CD4-positive, alpha-beta T cell treated with Interleukin-15 for 1 hour (primary cell): ENCODE results near the gene IKBKE.

ENCODE experiments used
- DNase-seq: peaks from one replicate; pipeline ENCODE4 v3.0.0-alpha.2; 2020

IKBKE gene

GRCh38 chr1:206469933-206470691 is at the start of gene IKBKE:
IKBKE (plus strand) TSS chr1:206470476; CDS start chr1:206473228, 2,752 bp downstream.
- peak; percentile 63 for DNase-seq

- no peak for DNase-seq
These were observed 48.5 kb upstream of the IKBKE start for GRCh38 chr1:206421616-206422340.

- no peak for DNase-seq
These were observed 47.8 kb upstream of the IKBKE start for GRCh38 chr1:206422525-206422924.

GRCh38 chr1:206427291-206427690 is 43.0 kb upstream of the IKBKE start:
- DNase-seq: no peak

GRCh38 chr1:206429421-206429820 is 40.9 kb upstream of the IKBKE start:
- no peak for DNase-seq

GRCh38 chr1:206430031-206430983 is 40.0 kb upstream of the IKBKE start:
- no peak for DNase-seq

- DNase-seq: no peak
These were observed 34.8 kb upstream of the IKBKE start for GRCh38 chr1:206435445-206435844.

GRCh38 chr1:206438554-206438953 is 31.7 kb upstream of the IKBKE start:
- DNase-seq: no peak

- no peak for DNase-seq
These were observed 31.1 kb upstream of the IKBKE start for GRCh38 chr1:206439205-206439604.

- DNase-seq: no peak
These were observed 28.8 kb upstream of the IKBKE start for GRCh38 chr1:206441336-206441967.

- DNase-seq: no peak
These were observed 28.2 kb upstream of the IKBKE start for GRCh38 chr1:206442101-206442500.

GRCh38 chr1:206445116-206445515 is 25.2 kb upstream of the IKBKE start:
- no peak for DNase-seq

- no peak for DNase-seq
These were observed 24.3 kb upstream of the IKBKE start for GRCh38 chr1:206445911-206446356.

- DNase-seq: no peak
These were observed 23.4 kb upstream of the IKBKE start for GRCh38 chr1:206446688-206447421.

GRCh38 chr1:206447422-206447765 is 22.9 kb upstream of the IKBKE start:
- no peak for DNase-seq

GRCh38 chr1:206447792-206448191 is 22.5 kb upstream of the IKBKE start:
- no peak for DNase-seq

GRCh38 chr1:206448471-206448870 is 21.8 kb upstream of the IKBKE start:
- no peak for DNase-seq

GRCh38 chr1:206449565-206449964 is 20.7 kb upstream of the IKBKE start:
- no peak for DNase-seq

GRCh38 chr1:206450281-206450680 is 20.0 kb upstream of the IKBKE start:
- DNase-seq: no peak

GRCh38 chr1:206451134-206451686 is 19.1 kb upstream of the IKBKE start:
- no peak for DNase-seq

- DNase-seq: no peak
These were observed 17.2 kb upstream of the IKBKE start for GRCh38 chr1:206453111-206453510.

GRCh38 chr1:206455289-206455665 is 15.0 kb upstream of the IKBKE start:
- DNase-seq: no peak
